ENCODE measurements around the gene TXNL4A. TPM values are rescaled to one million over a fixed set of nuclear protein-coding genes. Genes with fewer than 3 reads are reported as not detected.

Gene TXNL4A
- total RNA-seq, 2 donors from 2014 or later, result 101 to 138 TPM

DNA sequence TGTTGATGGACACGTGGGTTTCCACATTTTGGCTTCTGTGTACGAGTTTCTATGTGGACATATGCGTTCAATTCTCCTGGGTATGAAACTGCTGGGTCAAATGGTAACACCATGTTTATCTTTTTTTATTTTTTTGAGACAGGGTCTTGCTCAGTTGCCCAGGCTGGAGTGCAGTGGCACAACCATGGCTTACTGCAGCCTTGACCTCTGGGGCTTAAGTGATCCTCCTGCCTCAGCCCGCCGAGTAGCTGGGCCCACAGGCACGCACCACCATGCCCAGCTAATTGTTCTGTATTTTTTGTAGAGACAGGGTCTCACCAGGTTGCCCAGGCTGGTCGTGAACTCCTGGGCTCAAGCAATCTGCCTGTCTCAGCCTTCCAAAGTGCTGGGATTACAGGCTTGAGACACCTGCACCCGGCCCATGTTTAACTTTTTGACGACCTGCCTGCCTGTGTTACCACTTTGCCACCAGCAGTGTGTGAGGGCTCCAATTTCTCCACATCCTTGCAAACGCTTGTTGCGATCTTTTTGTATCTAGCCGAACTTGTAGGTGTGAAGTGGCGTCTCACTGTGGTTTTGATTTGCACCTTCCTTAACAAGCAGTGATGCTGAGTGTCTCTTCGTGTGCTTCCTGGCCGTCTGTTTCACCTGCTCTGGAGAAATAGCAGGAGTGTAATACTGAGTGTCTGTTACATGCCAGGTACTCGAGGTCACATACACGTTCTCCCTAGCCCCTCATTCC is 17.0 kb downstream of the TXNL4A start:
- Histone ChIP-seq H3K9ac (ENCODE audit: low read depth in 2 of 2, low read length in 2 of 2) (no peak overlapping the region), H3K27ac (no peak overlapping the region), H3K4me1 (peaks cover 4% of the 10 kb centered on the region), H3K36me3 (peaks cover 9% of the 10 kb centered on the region), H3K27me3 (no peaks in the 10 kb centered on the region), H3K4me3 (no peak overlapping the region), H3K9me3 (no peaks in the 10 kb centered on the region)
- DNase-seq, result no peak
- intact Hi-C loops (cut with DNase I), result no loop called here
- TF ChIP-seq, protein P1, sequence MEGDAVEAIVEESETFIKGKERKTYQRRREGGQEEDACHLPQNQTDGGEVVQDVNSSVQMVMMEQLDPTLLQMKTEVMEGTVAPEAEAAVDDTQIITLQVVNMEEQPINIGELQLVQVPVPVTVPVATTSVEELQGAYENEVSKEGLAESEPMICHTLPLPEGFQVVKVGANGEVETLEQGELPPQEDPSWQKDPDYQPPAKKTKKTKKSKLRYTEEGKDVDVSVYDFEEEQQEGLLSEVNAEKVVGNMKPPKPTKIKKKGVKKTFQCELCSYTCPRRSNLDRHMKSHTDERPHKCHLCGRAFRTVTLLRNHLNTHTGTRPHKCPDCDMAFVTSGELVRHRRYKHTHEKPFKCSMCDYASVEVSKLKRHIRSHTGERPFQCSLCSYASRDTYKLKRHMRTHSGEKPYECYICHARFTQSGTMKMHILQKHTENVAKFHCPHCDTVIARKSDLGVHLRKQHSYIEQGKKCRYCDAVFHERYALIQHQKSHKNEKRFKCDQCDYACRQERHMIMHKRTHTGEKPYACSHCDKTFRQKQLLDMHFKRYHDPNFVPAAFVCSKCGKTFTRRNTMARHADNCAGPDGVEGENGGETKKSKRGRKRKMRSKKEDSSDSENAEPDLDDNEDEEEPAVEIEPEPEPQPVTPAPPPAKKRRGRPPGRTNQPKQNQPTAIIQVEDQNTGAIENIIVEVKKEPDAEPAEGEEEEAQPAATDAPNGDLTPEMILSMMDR (IDR thresholded peaks at IDR 0.05), result no peak

DNA sequence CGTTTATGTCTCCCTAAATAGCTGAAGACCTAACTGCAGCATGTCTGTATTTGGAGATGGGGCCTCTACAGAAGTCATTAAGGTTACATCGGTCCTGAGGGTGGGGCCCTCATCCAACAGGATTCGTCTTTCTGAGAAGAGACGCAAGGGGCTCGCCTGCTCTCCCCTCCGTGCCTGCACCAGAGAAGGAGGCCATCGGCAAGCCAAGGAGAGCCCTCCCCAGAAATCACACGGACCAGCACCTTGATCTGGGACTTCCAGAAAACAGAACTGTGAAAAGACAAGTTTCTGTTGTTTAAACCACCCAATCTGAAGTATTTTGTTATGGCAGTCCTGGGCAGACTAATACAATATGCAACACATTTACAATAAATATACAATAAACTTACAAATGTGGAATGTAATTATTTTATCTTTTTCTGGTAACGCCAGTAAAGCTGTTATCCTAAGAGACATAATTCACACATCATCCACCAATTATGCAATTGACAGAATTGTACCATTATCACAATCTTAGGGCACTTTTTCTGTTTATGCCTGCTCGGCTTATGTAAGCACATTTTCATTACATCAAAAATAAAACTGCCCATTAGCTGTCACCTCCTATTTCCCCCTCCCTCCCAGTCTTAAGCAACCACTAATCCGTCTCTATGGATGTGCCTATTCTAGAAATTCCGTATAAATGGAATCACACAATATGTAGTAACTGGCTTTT is 17.8 kb downstream of the TXNL4A start:
- Histone ChIP-seq H3K9ac (ENCODE audit: low read depth in 2 of 2, low read length in 2 of 2) (no peak overlapping the region), H3K4me3 (no peak overlapping the region), H3K27me3 (no peaks in the 10 kb centered on the region), H3K9me3 (no peaks in the 10 kb centered on the region), H3K4me1 (peaks cover 4% of the 10 kb centered on the region), H3K27ac (no peak overlapping the region), H3K36me3 (peaks cover 9% of the 10 kb centered on the region)
- TF ChIP-seq, protein P1 (IDR thresholded peaks at IDR 0.05), result no peak
- no peak for DNase-seq
- intact Hi-C loops (cut with DNase I), result no loop called here

GRCh38 chr18:79965119-79965902 is 23.1 kb downstream of the TXNL4A start:
- peaks cover under 1% of the 10 kb centered on the region for H3K36me3 ChIP-seq
- no peaks in the 10 kb centered on the region for H3K9me3 ChIP-seq
- H3K27ac ChIP-seq, result peak overlapping the region; percentile 90
- no peaks in the 10 kb centered on the region for H3K27me3 ChIP-seq
- peak; percentile 82 for DNase-seq
- intact Hi-C loops (cut with DNase I), result no loop called here
- TF ChIP-seq, protein P1 (IDR thresholded peaks at IDR 0.05), result no peak
- peaks cover 13% of the 10 kb centered on the region for H3K4me1 ChIP-seq
- peak overlapping the region; percentile 63 for H3K4me3 ChIP-seq
- H3K9ac ChIP-seq (ENCODE audit: low read depth in 2 of 2, low read length in 2 of 2), result peak overlapping the region; percentile 96 to 97

DNA sequence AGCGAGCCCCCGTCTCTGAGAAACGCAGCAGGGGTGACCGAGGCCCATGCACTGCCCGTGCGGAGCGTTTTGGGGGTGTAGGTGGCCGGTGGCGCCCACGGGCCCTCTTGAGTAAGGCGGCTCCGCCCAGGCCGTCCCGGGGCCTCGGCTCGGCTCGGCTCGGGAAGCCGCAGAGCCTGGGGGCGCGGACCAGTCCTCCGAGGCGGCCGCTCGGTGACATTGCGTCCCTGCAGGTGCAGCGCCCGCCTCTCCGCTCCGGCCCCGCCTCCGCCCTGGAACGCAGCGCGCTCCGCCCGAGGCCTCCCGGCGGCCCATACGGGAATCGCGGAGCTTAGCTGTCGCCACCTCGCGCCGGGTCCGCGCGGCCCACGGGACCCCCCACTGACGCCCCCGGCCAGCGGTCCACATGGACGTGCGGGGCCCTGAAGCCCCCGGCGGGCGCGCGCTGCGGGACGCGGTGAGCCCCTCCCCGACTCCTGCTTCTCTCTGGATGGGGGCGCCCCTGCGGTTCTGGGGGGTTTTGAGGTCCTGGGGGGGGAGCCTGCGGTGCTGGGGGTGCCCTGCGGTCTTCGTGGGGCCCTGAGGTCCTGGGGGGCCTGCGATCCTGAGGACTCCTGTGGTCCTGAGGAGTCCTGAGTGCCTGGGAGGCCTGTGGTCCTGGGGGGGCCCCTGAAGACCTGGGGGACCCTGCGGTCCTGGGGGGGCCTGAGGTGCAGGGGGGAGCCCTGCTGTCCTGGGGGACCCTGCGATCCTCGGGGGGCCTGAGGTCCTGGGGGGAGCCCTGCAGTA is 23.8 kb downstream of the TXNL4A start, which contains the start of gene HSBP1L1:
Gene HSBP1L1, plus strand, starts transcription at position 314 of the 789 bp plus-strand sequence. Its CDS starts 93 bp downstream, at position 407.
- peaks cover 14% of the 10 kb centered on the region for H3K4me1 ChIP-seq
- H3K9ac ChIP-seq (ENCODE audit: low read depth in 2 of 2, low read length in 2 of 2), result peak within 1 kb of the TSS; percentile 96 to 97
- H3K27me3 ChIP-seq, result no peaks in the 10 kb centered on the region
- TF ChIP-seq, protein P1 (IDR thresholded peaks at IDR 0.05), result peak; percentile 35
- H3K4me3 ChIP-seq, result peak within 1 kb of the TSS; percentile 63
- H3K9me3 ChIP-seq, result no peaks in the 10 kb centered on the region
- H3K27ac ChIP-seq, result peak within 1 kb of the TSS; percentile 90
- H3K36me3 ChIP-seq, result no peaks in the 10 kb centered on the region
- intact Hi-C loops (cut with DNase I), result no loop called here
- DNase-seq, result peak; percentile 77

Measured in colonic mucosa (tissue), 4 donors.